Tongue (tissue), 1 donor: ENCODE results near the gene TBCEL. TPM values are rescaled to one million over a fixed set of nuclear protein-coding genes. Genes with fewer than 3 reads are reported as not detected.

Experiments used
- total RNA-seq: library from RNA; depleted of rRNA; stranded (reverse); fragments of >200 nt; gene quantifications from one replicate; pipeline ENCODE4 v1.2.3, GENCODE V29; 2014

Gene TBCEL
- total RNA-seq, 1 donor from 2014 or later, result 42.8 TPM

Other genes with a start within 250 kb of the TBCEL start
- gene TECTA, start 77.1 kb downstream of the TBCEL start, total RNA-seq, result 2.1 TPM